Measurements from ENCODE around the gene DMAP1.

DNA sequence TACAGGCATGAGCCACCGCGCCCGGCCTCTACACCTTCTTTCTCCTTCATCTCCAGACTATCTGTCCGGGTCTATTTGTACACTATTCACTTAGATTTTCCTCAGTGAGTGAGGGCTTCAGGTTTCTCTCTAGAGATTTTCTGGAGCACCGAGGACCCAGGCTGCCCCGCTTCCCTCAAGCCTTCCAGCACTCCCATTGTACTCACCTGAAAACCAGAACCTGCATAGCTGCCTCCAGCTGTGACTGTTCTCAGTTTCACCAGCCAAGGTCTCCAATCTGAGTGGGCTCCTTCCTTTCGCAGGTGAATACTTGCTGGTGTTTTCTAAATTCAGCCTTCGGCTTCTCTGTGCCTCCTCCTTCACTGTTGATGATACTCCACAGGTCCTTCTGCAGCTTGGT lies 12.9 kb upstream of the DMAP1 start:
- no peak for TF ChIP-seq EP300 (IDR thresholded peaks at IDR 0.05)
- no peak for TF ChIP-seq POLR2A (IDR thresholded peaks at IDR 0.05)
